GM13976 (cell line): ENCODE measurements around the gene COPE.

ENCODE experiments used
- DNase-seq: peaks from one replicate; pipeline ENCODE4 v3.0.0; 2012; ENCODE audit warnings: low spot score
- CTCF ChIP-seq: IDR thresholded peaks from 2 replicates; pipeline ENCODE4 v1.5.1; 2012; ENCODE audit warnings: borderline replicate concordance, mild to moderate bottlenecking; ENCODE audit not compliant: insufficient read depth; ENCODE audit errors: extremely low read depth, missing control alignments, control extremely low read depth
- in situ Hi-C: fragments of 300-500 bp; cut with MboI; formaldehyde crosslinking; loops from one replicate; pipeline ENCODE4 v1.12.0; 2022; ENCODE audit warnings: low sequenced_read_pairs, mixed read lengths, inconsistent platforms; ENCODE audit not compliant: unreplicated experiment

The COPE gene

GRCh38 chr19:18849838-18850400, 69.3 kb downstream of the COPE start:
- no peak for TF ChIP-seq CTCF
- no peak for DNase-seq
- in situ Hi-C loops = no loop called here
